Activated naive CD8-positive, alpha-beta T cell treated with anti-CD3 and anti-CD28 coated beads, Interleukin-2, amount 50 U/mL, for 24 hours (primary cell): ENCODE measurements around the gene SPSB4.

Source experiments
- ATAC-seq: fragments of 150-1000 bp; cut with Tn5 transposase; one replicate; pipeline ENCODE4 v1.10.0; 2021
- DNase-seq: peaks from one replicate; pipeline ENCODE4 v3.0.0; 2021
- H3K27ac Mint-ChIP-seq: one replicate; pipeline ENCODE4 v1.8.0; 2021; ENCODE audit warnings: mild to moderate bottlenecking, mixed read lengths
- H3K27me3 Mint-ChIP-seq: one replicate; pipeline ENCODE4 v1.8.0; 2021; ENCODE audit warnings: mixed read lengths
- H3K36me3 Mint-ChIP-seq: one replicate; pipeline ENCODE4 v1.8.0; 2021; ENCODE audit warnings: low read depth, mixed read lengths
- H3K4me1 Mint-ChIP-seq: one replicate; pipeline ENCODE4 v1.8.0; 2021; ENCODE audit warnings: mixed read lengths
- H3K4me3 Mint-ChIP-seq: one replicate; pipeline ENCODE4 v1.8.0; 2021; ENCODE audit warnings: mild to moderate bottlenecking, moderate library complexity, mixed read lengths
- H3K9me3 Mint-ChIP-seq: one replicate; pipeline ENCODE4 v1.8.0; 2021; ENCODE audit warnings: mixed read lengths

Gene SPSB4

DNA sequence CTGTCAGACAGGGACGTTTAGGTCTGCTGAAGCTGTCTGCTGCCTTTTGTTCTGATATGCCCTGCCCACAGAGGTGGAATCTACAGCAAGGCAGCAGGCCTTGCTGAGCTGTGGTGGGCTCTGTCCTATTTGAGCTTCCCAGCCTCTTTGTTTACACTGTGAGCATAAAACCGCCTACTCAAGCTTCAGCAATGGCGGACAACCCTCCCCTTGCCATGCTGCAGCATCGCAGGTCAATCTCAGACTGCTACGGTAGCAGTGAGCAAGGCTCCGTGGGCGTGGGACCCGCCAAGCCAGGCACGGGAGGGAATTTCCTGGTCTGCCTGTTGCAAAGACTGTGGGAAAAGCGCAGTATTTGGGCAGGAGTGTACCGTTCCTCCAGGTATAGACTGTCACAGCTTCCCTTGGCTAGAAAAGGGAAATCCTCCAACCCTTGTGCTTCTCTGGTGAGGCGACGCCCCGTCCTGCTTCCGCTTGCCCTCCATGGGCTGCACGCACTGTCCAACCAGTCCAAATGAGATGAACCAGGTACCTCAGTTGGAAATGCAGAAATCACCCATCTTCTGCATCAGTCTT is 71.4 kb downstream of the SPSB4 start:
- no peak overlapping the region for H3K4me3 Mint-ChIP-seq
- no peaks in the 10 kb centered on the region for H3K9me3 Mint-ChIP-seq
- H3K27ac Mint-ChIP-seq, result no peak overlapping the region
- no peaks in the 10 kb centered on the region for H3K36me3 Mint-ChIP-seq
- H3K4me1 Mint-ChIP-seq, result no peaks in the 10 kb centered on the region
- no peak for DNase-seq
- H3K27me3 Mint-ChIP-seq, result peaks cover 6% of the 10 kb centered on the region
- ATAC-seq, result no peak

DNA sequence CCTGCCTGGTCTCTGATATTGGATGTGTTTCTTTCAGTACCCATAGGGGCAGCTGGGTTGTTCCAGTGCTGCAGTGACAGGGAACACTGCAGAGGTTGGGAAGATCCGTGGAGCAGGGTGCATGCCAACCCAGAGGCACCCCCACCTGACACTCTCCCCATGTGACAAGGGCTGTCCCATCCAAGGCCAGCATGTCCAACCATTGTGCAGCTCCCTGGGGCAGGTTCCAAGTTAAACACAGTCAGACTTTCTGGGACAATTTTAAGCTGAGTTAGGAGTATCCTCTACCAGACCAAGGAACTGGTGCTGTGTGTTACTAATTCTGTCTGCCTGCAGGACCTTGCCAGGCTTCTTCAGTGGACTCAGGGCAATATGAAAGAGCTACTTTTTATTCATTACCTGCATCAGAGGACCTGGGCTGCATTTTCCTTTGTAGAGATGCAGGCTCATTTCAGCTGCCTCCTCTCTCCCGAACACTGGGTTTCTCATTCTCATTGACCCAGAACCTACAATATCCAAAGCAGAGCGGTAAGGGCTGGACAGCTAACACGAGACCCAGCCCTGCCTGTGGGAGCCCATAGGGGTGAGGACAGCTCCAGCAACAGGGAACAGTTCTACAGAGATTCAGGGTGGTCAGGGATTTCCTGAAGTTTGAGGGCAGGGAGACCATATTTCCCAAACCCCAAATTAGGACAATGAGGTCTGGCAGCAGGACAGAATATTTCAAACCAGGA is 72.7 kb downstream of the SPSB4 start:
- no peak for ATAC-seq
- no peak for DNase-seq
- Mint-ChIP-seq H3K9me3 (no peaks in the 10 kb centered on the region), H3K4me3 (no peak overlapping the region), H3K4me1 (no peaks in the 10 kb centered on the region), H3K27ac (no peak overlapping the region), H3K27me3 (peaks cover 6% of the 10 kb centered on the region), H3K36me3 (no peaks in the 10 kb centered on the region)

DNA sequence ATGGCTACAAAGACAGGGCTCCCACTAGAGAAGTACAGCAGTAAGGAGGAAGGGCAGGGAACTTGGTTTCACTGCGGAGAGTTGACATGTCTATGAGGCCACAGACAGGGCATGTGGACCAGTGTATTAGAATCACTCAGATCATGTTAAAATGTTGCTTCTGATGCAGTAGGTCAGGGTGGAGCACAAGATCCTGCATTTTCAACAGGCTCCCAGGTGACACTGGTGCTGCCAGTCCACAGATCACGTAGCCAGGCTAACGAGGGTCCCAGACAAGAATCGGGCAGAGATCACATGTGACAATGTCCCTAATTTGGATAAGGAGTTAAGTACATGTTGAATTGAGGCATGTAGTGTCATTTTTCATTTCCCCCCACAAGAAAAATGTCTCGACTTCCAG is 73.6 kb downstream of the SPSB4 start:
- ATAC-seq, result no peak
- Mint-ChIP-seq H3K4me3 (no peak overlapping the region), H3K4me1 (no peaks in the 10 kb centered on the region), H3K9me3 (no peaks in the 10 kb centered on the region), H3K27me3 (peaks cover 6% of the 10 kb centered on the region), H3K27ac (no peak overlapping the region), H3K36me3 (no peaks in the 10 kb centered on the region)
- DNase-seq, result no peak

DNA sequence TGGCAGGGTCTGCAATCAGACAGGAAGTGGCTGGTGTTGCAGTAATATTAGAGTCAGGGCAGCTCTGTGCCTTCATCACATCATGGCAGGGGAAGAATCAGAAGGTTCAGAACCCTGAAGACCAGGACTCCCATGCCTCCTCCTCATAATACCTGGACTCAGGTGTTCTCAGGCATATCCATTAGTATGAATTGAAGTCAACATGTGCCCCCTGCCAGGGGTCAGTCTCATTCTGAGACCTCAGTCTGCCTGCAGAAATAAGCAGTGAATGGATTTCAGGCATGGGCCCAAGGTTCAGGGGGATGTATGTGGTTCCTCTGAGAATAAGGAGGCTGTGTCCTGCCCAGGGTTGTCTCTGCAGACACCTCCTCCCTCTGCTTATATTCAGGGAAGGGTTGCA is 74.2 kb downstream of the SPSB4 start:
- ATAC-seq (no peak), DNase-seq (no peak)
- Mint-ChIP-seq H3K4me1 (no peaks in the 10 kb centered on the region), H3K9me3 (no peaks in the 10 kb centered on the region), H3K27me3 (peaks cover 6% of the 10 kb centered on the region), H3K36me3 (no peaks in the 10 kb centered on the region), H3K27ac (no peak overlapping the region), H3K4me3 (no peak overlapping the region)

DNA sequence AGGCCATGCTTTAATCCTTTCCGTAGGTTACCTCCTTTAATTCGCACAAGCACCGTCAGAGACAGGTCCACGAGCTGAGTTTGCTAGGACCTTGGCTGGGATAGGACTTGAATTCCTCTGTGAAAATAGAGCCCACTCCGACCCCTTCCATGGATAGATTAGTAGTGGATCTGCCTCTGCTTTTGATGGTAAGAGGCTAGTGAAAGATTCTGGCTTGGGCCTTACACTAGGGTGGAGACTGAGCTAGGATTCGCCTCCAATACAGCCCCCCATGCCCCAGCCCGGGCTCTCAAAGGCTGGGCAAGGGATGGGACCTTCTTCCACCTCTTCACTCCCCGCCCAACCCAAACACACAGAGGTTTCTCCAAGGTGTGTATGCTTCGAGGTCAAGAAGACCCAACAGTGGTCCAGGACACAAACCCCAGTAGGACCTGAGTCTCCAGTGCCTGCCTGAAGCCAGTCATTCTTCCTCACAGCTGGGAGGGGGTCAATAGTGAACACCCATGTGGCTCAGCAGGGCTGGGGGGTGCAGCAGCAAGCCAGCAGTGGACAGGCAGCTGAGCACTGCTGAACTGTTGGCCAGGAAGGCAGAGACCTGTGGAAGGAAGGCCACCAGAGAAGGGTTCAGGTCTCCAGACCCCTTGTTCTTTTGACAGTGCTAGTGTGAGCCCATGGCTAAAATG is 75.7 kb downstream of the SPSB4 start:
- H3K27ac Mint-ChIP-seq, result no peak overlapping the region
- no peaks in the 10 kb centered on the region for H3K36me3 Mint-ChIP-seq
- H3K4me1 Mint-ChIP-seq, result no peaks in the 10 kb centered on the region
- no peaks in the 10 kb centered on the region for H3K9me3 Mint-ChIP-seq
- H3K4me3 Mint-ChIP-seq, result no peak overlapping the region
- peaks cover 6% of the 10 kb centered on the region for H3K27me3 Mint-ChIP-seq
- ATAC-seq, result no peak
- no peak for DNase-seq

DNA sequence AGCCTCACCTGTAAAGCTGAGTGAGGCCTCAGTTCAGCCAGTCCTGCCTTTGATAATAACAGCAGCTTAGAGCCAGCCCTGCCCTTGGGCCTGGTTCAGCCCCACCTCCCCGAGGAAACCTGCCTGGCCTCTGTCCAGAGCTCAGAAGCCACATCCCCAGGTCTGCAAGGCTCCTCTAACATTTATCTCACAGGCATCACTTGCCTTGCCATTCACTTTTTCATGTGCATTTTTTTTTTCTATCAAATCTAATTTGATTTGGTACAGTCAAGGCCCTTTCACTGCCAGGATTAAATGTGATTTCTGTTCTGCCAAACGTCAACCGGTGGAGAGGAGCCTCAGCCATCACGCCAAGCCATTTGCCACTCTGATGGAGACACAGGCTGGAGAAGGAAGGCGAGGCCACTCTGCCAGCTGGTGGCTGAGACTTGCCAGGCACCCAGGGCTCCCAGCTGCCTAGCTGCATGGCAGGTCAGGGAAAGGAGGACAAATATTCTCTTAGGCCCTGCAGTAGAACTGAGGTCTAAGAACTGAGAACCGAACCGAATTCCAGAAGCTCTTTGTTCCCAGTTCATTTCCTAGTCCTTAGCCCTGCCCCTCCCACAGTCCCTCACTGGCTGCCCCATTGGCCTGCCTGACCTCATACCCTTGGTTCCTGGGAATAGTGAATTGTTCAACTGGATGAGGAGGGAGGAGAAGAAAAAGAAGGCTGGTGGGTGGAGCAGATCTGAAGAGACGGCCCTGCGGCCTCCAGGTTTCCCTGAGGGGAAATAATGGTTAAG is 76.4 kb downstream of the SPSB4 start:
- Mint-ChIP-seq H3K27ac (no peak overlapping the region), H3K4me1 (no peaks in the 10 kb centered on the region), H3K4me3 (no peak overlapping the region), H3K9me3 (no peaks in the 10 kb centered on the region), H3K27me3 (peaks cover 6% of the 10 kb centered on the region), H3K36me3 (no peaks in the 10 kb centered on the region)
- no peak for DNase-seq
- ATAC-seq, result no peak

DNA sequence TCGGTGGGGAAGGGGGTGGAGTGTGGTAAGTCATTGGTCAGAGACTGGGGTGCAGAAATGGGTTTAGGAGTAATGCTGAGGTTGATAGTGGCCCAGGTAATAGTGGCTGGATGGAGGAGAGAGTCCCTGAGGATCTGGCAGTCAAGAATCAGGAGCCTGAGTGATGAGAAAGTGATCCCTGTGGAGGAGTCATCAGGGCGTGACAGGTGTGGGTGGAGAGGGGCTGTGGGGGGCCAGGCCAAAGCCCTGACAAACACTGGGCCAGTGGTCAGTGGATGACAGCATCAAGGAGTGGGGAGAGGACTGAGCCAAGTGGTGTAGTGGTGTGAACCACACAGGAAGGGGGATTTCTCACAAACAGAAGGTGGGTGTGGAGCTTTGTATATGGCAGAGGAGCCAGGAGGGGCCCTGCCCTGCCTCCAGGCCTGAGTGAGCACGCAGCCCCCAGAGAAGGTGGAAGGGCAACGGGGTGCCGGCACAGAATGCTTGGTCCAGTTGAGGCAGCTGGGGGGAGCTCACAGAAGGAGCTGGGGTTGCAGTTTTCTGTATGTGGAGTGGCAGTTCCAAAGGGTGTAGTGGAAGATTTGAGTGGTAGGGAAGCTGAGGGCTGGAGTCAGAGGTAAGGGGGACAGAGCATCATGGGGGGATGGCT is 77.1 kb downstream of the SPSB4 start:
- Mint-ChIP-seq H3K9me3 (peaks cover 7% of the 10 kb centered on the region), H3K27me3 (peaks cover 6% of the 10 kb centered on the region), H3K4me1 (no peaks in the 10 kb centered on the region), H3K36me3 (no peaks in the 10 kb centered on the region), H3K4me3 (no peak overlapping the region), H3K27ac (no peak overlapping the region)
- no peak for DNase-seq
- no peak for ATAC-seq

DNA sequence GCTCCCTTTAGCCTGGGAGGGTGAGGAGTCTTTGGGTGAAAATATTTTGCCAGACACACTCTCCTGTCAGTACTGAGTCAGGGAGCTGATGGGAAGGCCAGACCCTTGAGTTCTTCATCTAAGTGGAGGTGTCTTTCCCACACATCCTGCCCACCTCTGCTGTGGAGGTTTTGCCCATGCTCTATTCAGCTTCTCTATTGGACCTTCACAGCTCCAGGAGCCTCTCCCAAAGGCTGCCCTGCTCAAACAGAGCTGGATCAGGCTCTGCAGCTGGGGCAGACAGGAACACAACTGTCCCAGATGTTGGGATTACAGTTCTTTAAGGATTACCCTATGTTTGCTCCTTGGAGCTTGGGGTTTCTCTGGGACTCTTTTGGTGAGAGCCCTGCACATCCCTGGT is 77.9 kb downstream of the SPSB4 start:
- ATAC-seq (no peak), DNase-seq (no peak)
- Mint-ChIP-seq H3K4me3 (no peak overlapping the region), H3K4me1 (no peaks in the 10 kb centered on the region), H3K9me3 (peaks cover 7% of the 10 kb centered on the region), H3K27me3 (peaks cover 6% of the 10 kb centered on the region), H3K36me3 (no peaks in the 10 kb centered on the region), H3K27ac (no peak overlapping the region)

DNA sequence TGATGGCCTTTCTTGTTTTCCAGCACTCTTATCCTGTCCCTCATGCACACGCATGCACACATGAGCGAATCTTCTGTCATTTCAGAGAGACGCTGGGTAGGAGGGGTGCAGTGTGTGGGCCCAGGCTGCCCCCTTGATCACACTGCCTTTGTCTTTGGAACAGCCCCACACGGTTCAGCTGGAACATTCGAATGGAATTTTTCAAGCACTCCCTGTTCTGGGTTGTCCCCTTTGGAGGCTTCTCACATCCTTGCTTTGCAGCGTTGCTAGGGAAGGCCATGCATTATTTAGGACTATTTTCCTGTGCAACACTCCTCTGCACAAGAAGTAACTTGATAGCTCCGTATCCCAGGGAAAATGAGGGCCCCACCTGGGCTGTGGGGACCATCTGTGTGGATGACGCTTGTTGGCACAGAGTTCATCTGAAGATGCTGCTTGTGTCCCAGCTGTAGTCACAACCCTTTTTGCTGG is 78.4 kb downstream of the SPSB4 start:
- Mint-ChIP-seq H3K36me3 (no peaks in the 10 kb centered on the region), H3K4me3 (no peak overlapping the region), H3K4me1 (no peaks in the 10 kb centered on the region), H3K27me3 (peaks cover 6% of the 10 kb centered on the region), H3K27ac (no peak overlapping the region), H3K9me3 (peaks cover 7% of the 10 kb centered on the region)
- ATAC-seq (no peak), DNase-seq (no peak)

DNA sequence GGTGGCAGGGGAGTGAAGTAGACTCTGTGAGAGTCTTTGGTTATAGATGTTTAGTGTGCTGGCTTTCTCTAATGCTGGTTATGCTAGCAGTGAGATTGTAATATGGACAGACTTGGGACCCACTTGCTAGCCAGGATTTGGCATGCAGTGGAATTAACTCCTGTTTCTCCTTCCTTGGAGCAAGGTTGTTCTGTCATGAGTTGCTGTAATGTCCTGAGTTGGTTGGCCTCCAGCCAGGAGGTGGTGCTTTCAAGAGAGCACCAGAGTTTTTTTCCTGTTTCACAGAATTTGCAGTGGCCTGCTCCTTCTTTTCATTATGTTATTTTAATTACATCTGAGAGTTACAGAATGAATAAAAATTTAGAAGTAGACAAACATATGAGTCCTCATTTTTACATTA is 92.4 kb downstream of the SPSB4 start:
- Mint-ChIP-seq H3K4me3 (no peak overlapping the region), H3K27me3 (peaks cover 19% of the 10 kb centered on the region), H3K27ac (no peak overlapping the region), H3K9me3 (peaks cover 26% of the 10 kb centered on the region), H3K4me1 (no peaks in the 10 kb centered on the region), H3K36me3 (peaks cover 6% of the 10 kb centered on the region)
- ATAC-seq (no peak), DNase-seq (no peak)

DNA sequence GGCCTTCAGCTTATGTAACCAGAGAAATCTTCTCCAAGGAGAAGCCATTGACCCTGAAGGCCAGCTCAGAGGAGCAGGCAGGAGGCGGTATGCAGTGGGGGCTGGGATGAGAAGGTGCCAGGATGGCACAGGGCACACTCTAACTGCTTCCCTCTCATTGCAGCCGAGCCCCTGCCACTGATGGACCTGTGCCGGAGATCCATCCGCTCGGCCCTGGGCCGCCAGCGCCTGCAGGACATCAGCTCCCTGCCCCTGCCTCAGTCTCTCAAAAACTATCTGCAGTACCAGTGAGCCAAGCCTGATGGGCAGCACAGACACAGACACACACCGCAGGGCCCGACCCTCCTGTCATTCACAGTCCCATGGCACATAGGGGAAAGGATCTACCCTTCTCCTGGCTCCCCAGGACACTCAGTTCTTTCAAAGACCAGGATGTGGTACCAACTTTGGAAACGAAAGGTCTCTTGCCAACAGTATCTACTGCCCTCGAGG is 95.9 kb downstream of the SPSB4 start:
- Mint-ChIP-seq H3K27me3 (peaks cover 17% of the 10 kb centered on the region), H3K27ac (no peak overlapping the region), H3K4me1 (no peaks in the 10 kb centered on the region), H3K9me3 (peaks cover 15% of the 10 kb centered on the region), H3K36me3 (peaks cover 1% of the 10 kb centered on the region), H3K4me3 (no peak overlapping the region)
- ATAC-seq, result no peak
- no peak for DNase-seq

DNA sequence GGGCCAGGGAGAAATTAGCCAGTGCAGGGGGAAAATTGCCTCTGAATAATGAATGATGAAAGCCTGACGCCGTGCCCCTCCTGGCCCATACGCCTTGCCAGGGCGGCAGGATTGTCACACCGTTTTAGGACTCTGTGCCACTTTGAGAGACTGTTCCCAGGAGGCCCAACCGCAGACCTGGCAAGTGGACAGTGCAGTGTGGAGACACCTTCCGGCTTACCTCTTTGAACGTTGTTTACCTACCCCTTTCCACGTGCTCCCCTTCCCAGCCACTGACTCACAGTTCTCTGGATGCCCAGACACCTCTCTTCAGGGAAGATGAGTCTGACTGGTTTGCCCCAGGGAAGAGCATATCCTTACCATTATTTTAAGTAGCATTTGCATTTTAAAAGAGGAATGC is 96.5 kb downstream of the SPSB4 start:
- no peaks in the 10 kb centered on the region for H3K4me1 Mint-ChIP-seq
- H3K36me3 Mint-ChIP-seq, result no peaks in the 10 kb centered on the region
- DNase-seq (no peak), ATAC-seq (no peak)
- peaks cover 13% of the 10 kb centered on the region for H3K27me3 Mint-ChIP-seq
- H3K9me3 Mint-ChIP-seq, result peaks cover 9% of the 10 kb centered on the region
- H3K4me3 Mint-ChIP-seq, result no peak overlapping the region
- H3K27ac Mint-ChIP-seq, result no peak overlapping the region

DNA sequence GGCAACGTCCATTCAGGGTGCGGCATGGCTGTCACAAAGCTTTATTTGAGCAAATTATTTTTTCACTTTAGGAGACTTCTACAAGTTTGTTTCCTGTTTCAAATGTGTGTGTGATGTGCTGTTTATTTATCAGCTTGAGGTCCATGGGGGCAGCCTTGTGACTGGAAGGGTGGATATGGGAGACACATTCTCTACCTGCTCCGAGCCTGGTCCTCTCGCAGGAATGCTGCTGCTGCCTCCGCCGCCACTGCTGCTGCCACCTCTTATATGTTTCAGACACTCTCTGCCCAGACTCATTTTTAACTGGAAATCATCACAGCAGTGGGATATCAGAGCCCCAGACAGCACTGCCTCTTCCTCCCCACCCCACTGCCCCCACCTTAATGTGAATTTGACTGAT is 97.0 kb downstream of the SPSB4 start:
- Mint-ChIP-seq H3K27ac (no peak overlapping the region), H3K36me3 (no peaks in the 10 kb centered on the region), H3K4me1 (no peaks in the 10 kb centered on the region), H3K4me3 (no peak overlapping the region), H3K9me3 (peaks cover 6% of the 10 kb centered on the region), H3K27me3 (peaks cover 13% of the 10 kb centered on the region)
- no peak for ATAC-seq
- DNase-seq, result no peak

DNA sequence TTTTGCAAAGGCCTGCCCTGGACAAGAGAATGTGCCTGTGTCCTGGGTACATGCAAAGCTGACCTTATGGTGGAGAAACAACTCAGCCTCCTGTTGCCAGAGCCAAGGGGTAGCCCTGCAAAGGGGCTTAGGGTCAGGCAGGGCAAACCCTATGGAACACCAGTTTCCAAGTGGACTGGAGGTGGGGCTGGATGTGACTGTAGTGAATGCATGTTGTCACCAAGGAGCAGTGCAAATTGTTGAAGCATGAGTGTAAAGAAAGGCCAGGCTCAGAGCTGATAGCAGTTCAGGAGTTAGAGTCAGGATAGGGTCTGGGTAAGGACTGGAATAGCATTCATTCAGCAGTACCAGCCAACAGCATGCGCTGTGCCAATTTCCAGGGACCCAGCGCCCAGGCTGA is 97.6 kb downstream of the SPSB4 start:
- Mint-ChIP-seq H3K27ac (no peak overlapping the region), H3K4me1 (no peaks in the 10 kb centered on the region), H3K27me3 (peaks cover 13% of the 10 kb centered on the region), H3K9me3 (peaks cover 4% of the 10 kb centered on the region), H3K4me3 (no peak overlapping the region), H3K36me3 (no peaks in the 10 kb centered on the region)
- ATAC-seq (no peak), DNase-seq (no peak)
